Osteoblast (primary cell): ENCODE data around the gene DCC. TPM values are rescaled to one million over a fixed set of nuclear protein-coding genes. Genes with fewer than 3 reads are reported as not detected.

Source experiments
- DNase-seq: peaks from one replicate; pipeline ENCODE4 v3.0.0; 2011; ENCODE audit warnings: low spot score, mixed read lengths; ENCODE audit not compliant: insufficient read length; ENCODE audit errors: missing footprints
- H2AFZ ChIP-seq: 2 replicates; pipeline ENCODE4 v1.6.0; 2011; ENCODE audit warnings: mild to moderate bottlenecking, low read length
- H3K27ac ChIP-seq: 2 replicates; pipeline ENCODE4 v1.5.1; 2011; ENCODE audit warnings: mild to moderate bottlenecking, low read depth, low read length, moderate library complexity
- H3K27me3 ChIP-seq: 2 replicates; pipeline ENCODE4 v1.6.0; 2012; ENCODE audit warnings: mild to moderate bottlenecking, control low read depth, inconsistent platforms, low read length, moderate library complexity; ENCODE audit not compliant: insufficient read depth
- H3K36me3 ChIP-seq: 2 replicates; pipeline ENCODE4 v1.5.1; 2011; ENCODE audit warnings: mild to moderate bottlenecking, low read length, control low read depth, moderate library complexity; ENCODE audit not compliant: insufficient read depth
- H3K4me1 ChIP-seq: 2 replicates; pipeline ENCODE4 v1.5.1; 2011; ENCODE audit warnings: mild to moderate bottlenecking, low read length, control low read depth, moderate library complexity; ENCODE audit not compliant: insufficient read depth
- H3K4me2 ChIP-seq: 2 replicates; pipeline ENCODE4 v1.6.0; 2011; ENCODE audit warnings: mild to moderate bottlenecking, low read length; ENCODE audit not compliant: insufficient read depth
- H3K4me3 ChIP-seq: fragments of 200-600 bp; sonication (generic); 3 replicates; pipeline ENCODE4 v1.5.1; 2012; ENCODE audit warnings: mild to moderate bottlenecking, low read length, inconsistent platforms; ENCODE audit not compliant: insufficient read depth
- H3K79me2 ChIP-seq: 2 replicates; pipeline ENCODE4 v1.6.0; 2012; ENCODE audit warnings: mild to moderate bottlenecking, low read length, control low read depth, inconsistent platforms; ENCODE audit not compliant: insufficient read depth
- H3K9me3 ChIP-seq: 2 replicates; pipeline ENCODE4 v1.5.1; 2011; ENCODE audit warnings: low read depth, low read length, control low read depth
- H4K20me1 ChIP-seq: 2 replicates; pipeline ENCODE4 v1.6.0; 2012; ENCODE audit warnings: mild to moderate bottlenecking, low read length, control low read depth; ENCODE audit not compliant: insufficient read depth
- CTCF ChIP-seq: IDR thresholded peaks from 2 replicates; pipeline ENCODE4 v1.5.1; 2011; ENCODE audit warnings: mild to moderate bottlenecking, low read depth, low read length, moderate library complexity; ENCODE audit errors: extremely low read depth
- total RNA-seq: library from RNA; depleted of rRNA; stranded (reverse); fragments of >200 nt; gene quantifications from 2 replicates; pipeline ENCODE4 v1.2.3, GENCODE V29; 2012

The DCC gene
- total RNA-seq, 1 donor: not detected

DNA sequence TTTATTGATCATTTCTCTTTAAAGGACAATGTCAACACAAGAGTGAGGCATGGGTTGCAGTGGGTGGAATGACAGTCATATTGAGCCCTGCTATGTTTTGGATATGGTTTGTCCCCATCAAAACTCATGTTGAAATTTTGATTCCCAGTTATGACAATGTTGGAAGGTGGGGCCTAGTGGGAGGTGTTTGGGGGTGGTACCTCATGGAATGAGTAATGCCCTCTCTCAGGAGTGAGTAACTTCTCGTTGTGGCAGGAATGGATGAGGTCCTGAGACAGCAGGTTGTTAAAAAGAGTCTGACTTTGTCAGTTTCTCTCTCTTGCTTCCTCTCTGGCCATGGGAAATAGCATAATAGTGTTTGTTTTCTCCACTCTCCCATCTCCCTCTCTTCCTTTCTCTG lies 345.3 kb downstream of the DCC start:
- no peak for TF ChIP-seq CTCF
- no peak overlapping the region for H3K4me2 ChIP-seq

GRCh38 chr18:52691841-52692240 lies 351.8 kb downstream of the DCC start:
- Histone ChIP-seq H3K4me1 (no peaks in the 10 kb centered on the region), H2AFZ (no peak overlapping the region), H3K4me3 (no peak overlapping the region), H3K79me2 (no peaks in the 10 kb centered on the region), H3K27ac (no peak overlapping the region), H3K27me3 (no peaks in the 10 kb centered on the region), H3K4me2 (no peak overlapping the region), H3K9me3 (peaks cover 2% of the 10 kb centered on the region), H4K20me1 (no peaks in the 10 kb centered on the region), H3K36me3 (no peaks in the 10 kb centered on the region)
- DNase-seq: no peak
- TF ChIP-seq CTCF: no peak

More for the DNA sequence above, 345.3 kb downstream of the DCC start:
- H3K79me2 ChIP-seq: no peaks in the 10 kb centered on the region
- no peak overlapping the region for H2AFZ ChIP-seq
- H3K9me3 ChIP-seq: peaks cover 6% of the 10 kb centered on the region
- H3K27ac ChIP-seq: no peak overlapping the region
- H3K4me1 ChIP-seq: no peaks in the 10 kb centered on the region
- no peak overlapping the region for H3K4me3 ChIP-seq
- no peak for DNase-seq
- no peaks in the 10 kb centered on the region for H4K20me1 ChIP-seq
- H3K27me3 ChIP-seq: no peaks in the 10 kb centered on the region
- no peaks in the 10 kb centered on the region for H3K36me3 ChIP-seq

DNA sequence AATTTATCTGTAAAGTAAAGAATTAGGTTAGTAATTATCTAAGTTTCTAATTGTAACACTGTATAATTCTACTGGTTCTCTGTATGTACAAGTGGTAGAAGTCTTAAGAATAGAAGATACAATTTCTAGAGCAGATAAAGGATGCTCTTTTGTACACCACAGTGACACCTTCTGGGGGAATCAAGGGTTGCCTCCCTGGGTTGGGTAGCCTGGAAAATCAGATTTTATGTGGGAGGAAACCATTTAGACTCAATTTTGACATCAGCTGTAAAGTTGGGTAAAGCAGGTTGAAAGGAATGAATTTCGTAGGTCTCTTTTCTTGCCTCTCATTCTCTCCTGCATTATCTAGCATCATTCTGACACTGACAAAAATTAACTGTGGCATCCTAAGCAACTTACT lies 354.8 kb downstream of the DCC start:
- Histone ChIP-seq H3K4me2 (no peak overlapping the region), H3K9me3 (no peaks in the 10 kb centered on the region)

DNA sequence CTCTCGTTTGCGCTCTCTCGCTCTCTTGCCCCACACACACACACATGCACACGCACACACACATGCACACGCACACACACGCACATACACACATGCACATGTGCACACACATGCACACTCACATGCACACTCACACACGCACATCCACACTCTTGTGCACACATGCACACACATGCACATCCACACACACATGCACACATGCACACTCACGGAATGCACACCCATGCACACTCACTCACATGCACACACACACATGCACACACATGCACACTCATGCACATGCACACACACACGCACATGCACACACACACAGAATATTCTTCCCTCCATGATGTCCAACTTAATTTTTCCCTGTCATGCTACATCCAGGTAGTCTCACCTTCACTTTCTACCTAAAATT lies 360.1 kb downstream of the DCC start:
- H3K79me2 ChIP-seq: no peaks in the 10 kb centered on the region
- H3K27me3 ChIP-seq: no peaks in the 10 kb centered on the region
- H3K4me2 ChIP-seq: no peak overlapping the region
- no peak for DNase-seq
- H3K9me3 ChIP-seq: no peaks in the 10 kb centered on the region
- H3K27ac ChIP-seq: no peak overlapping the region
- no peak overlapping the region for H3K4me3 ChIP-seq
- no peaks in the 10 kb centered on the region for H3K36me3 ChIP-seq
- no peak for TF ChIP-seq CTCF
- H3K4me1 ChIP-seq: no peaks in the 10 kb centered on the region
- H2AFZ ChIP-seq: no peak overlapping the region
- H4K20me1 ChIP-seq: no peaks in the 10 kb centered on the region

More for the DNA sequence above, 354.8 kb downstream of the DCC start:
- Histone ChIP-seq H3K4me1 (no peaks in the 10 kb centered on the region), H3K27ac (no peak overlapping the region), H2AFZ (no peak overlapping the region), H3K79me2 (no peaks in the 10 kb centered on the region), H4K20me1 (no peaks in the 10 kb centered on the region), H3K4me3 (no peak overlapping the region), H3K27me3 (no peaks in the 10 kb centered on the region), H3K36me3 (no peaks in the 10 kb centered on the region)
- peak; percentile 13 for TF ChIP-seq CTCF
- DNase-seq: no peak
